NCI-H1930 (cell line): ENCODE measurements around the gene TPM1.

Source experiments
- DNase-seq, 2 experiments: peaks; one replicate each; lab custom pipeline; 2025; lab: John Stamatoyannopoulos, UW

The TPM1 gene

DNA sequence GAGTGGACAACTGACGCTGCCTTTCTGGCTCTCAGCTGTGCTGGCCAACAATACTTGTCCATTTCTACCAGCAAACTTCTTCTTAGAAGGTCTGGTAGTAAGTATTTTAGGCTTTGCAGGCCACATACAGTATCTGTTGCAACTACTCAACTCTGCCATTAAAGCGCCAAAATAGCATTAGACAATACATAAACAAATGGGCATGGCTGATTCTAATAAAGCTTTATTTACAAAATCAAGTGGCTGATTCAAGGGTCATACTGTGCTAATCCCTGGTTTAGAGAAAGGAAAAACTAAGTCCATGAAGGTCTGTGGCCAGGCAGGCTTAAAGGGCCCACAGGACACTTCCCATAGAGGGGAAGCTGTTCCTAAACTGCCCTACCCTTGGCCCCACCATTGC is 26.3 kb upstream of the TPM1 start:
- no peak for DNase-seq

DNA sequence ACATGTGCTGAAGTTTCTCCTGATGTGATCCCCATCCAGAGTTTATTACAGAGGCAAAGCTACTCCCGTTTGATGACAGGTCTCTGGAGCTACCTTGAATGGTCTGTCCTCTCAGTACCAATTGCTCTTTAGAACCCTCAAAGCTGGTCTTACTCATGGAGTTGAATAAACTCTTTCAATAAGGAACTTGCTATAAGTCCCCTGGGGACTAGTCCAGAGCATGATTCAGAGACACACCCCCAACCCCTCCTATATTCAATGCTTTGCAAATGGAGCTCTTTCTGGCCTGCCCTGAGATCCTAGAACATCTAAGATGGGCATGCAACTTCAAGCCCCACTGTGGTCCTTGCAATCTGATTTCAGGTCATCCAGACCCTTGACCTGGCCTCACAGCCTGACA is 23.9 kb upstream of the TPM1 start:
- DNase-seq, result no peak

DNA sequence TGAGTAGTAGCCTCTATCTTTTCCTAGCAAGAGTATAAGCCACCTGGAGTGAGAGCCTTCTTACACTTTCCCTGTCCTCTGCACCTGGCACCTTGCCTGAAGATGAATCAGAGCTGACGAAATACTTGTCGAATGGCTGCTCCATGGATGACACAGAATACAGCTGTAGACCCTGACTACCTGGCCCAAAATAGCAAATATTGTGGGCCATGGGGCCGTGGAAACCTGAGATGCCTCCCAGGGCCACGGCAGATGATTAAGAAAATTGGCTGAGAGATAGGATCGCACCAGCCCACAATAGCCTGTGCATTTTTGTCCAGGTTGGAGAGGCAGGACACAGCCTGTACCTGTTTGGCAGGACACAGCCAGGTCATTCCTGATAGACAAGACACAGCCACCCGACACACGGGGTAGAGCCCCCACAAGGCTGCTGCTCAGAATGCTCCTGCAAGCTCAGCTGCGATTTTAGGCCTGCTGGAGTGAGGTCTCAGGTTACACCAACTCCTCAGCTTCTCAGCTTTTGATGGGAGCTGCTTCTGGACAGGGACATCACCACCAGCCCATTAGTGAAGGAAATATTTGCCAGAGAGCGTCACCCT is 22.9 kb upstream of the TPM1 start:
- DNase-seq, result no peak

DNA sequence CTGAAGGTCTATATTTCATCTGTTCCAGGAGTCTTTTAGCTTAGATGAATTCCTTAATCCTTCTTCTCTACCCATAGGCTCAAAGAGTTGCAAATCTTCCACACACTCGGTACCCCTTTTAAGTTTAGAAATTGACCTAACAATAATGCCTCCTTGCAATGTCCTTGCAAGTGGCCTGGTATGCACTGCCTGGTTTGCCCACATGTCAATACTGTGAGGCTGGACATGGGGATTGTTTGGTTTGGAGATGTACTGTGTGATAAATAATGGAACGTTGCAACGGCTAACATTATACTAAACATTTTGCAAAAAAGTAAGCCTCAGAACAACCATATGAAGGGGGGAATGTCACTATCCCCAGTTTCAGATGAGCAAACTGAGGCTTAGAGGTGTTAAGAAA is 22.4 kb upstream of the TPM1 start:
- DNase-seq, result no peak

DNA sequence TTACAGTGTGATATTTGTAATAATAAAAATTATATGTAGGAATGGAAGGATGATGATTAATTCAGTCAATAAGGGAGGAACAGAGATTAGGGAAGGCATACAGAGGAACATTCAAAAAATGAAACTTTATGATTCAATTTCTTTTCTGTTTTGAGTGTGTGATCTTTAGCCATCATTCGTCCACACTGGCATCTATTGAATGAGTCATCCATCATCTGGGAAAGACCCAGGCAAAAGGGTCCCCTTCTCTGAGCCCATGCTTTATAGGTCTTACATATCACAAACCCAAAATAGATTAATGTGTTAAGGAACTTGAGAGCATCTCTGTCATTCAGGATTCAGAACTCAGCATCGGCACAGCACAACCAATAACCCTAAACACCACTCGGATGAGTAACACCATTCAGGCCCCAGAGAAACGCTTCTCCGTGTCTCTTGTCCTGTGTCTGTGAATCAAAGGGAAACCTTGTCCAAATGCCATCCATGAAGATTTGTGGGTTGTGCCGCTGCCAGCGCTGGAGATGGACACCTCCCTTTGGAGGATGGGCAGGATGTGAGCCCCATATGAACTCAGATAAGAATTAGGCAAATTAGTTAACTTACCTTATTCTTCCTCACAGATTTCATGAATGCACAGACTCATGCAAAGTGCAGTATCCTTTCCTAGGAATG is 21.7 kb upstream of the TPM1 start:
- no peak for DNase-seq

DNA sequence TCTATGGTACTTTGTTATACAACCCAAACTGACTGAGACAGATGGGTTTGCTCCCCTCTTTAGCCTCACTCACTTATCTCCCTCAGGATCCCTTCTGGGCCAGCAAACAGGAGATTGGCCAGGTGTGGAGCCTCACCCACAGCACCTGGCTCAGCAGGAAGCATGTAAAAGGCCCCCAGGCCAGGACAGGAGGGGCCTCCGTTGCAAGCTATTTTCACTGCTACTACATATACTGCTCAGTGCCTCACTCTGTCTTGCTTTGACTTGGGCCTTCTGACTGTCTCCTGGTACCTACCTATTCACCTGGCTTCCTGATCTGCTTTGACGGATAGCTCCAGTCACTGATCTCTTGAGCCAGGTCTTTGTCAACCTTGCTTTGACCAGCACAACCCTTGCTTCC is 20.4 kb upstream of the TPM1 start:
- no peak for DNase-seq

DNA sequence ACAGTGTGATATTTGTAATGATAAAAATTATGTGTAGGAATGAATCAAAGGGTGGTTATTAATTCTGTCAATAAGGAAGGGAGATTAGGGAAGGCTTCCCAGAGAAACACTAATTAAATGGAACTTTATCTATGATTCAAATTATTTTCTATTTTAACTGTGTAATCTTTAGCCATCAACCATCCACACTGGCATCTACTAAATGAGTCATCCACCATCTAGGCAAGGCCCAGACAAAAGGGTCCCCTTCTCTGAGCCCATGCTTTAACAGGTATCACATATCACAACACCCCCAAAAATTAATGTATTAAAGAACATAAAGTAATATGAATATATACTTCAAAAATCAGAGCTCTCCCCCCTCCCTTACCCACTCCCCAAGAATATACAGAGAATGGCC is 19.9 kb upstream of the TPM1 start:
- no peak for DNase-seq

DNA sequence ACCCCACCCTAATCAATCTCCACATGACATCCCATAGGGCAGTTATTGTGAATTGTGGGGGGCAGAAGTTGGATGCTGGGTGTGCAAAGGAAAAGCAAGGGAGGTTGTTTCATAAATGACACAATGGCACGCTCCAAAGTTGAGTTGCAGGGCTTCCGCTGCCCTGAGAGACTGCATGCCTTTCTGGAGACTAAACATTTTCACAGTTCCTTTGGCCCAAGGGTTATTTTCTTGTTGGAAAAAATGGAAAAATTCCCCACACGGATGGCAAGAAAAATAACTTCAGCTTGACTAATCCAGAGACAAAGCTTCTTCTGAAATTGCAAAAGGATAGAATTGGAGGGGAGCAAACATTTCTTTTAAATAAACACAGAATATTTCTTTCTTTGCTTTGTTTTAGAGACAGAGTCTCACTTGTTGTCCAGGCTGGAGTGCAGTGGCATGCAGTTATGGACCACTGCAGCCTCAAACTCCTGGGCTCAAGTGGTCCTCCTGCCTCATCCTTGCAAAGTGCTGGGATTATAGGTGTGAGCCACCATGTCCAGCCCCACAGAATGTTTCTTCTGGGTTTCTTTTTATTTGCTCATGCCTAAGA is 19.1 kb upstream of the TPM1 start:
- no peak for DNase-seq

DNA sequence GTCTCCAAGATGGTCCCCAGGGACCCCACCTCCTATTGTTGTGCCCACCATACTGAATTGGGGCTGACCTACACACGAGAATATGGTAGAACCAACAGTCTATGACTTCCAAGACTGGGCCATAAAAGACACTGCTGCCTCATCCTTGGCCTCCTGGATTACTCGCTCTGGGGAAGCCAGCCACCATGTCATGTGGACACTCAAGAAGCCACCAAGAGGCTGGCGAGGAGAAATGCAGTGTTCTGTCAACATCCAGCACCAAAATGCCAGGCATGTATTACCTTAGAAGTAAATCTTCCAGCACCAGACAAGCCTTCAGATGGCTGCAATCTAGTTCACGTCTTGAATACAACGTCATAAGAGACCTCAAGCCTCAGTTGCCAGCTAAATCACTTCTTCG is 17.1 kb upstream of the TPM1 start:
- no peak for DNase-seq

DNA sequence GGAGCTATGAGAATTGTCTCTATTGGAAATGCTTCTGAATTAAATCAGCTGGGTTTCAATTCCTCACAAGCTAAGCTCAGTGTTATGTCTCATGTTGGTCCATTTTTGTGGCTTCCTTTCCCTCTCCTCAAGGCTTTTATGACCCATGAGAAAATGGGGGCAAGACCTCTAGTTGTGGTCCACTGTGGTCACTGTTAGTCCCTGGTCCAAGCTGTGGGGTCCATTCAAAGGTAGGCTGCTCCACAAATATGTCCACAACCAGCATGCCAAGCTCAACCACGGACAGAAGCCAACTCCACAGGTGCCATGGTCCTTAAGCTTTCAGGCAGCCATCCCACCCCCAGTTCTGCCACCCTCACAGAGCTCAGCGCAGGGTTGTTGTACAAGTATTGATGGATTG is 14.9 kb upstream of the TPM1 start:
- no peak for DNase-seq

DNA sequence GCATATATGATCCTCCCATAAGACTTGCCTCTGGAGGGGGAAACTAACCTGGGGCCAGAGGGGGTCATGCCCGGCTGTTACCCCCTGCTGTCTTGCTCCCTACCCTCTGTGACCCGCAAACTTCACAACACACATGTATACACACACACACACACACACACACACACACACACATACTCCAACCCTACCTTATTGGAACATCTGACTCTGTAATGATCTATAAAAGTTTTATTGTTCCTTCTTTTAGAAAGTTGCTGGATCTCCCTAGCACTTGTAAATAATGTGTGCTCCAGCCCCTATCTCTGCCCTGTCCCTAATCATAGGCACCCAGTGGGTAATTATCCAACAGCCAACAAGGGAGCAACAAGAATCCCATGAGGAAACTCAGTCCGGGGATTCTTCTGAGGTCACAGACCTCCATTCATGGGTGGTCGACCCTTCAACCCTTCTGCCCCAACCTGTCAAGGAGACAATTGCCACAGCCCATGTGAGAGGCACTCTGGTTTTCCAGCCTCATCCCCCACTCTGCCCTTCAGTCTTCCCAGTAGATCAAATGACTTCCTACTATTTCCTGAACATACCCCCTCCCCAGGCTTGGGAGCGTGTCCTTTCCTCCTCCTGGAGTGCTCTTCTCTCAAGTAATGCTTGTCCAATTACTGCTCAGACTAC is 14.0 kb upstream of the TPM1 start:
- no peak for DNase-seq

DNA sequence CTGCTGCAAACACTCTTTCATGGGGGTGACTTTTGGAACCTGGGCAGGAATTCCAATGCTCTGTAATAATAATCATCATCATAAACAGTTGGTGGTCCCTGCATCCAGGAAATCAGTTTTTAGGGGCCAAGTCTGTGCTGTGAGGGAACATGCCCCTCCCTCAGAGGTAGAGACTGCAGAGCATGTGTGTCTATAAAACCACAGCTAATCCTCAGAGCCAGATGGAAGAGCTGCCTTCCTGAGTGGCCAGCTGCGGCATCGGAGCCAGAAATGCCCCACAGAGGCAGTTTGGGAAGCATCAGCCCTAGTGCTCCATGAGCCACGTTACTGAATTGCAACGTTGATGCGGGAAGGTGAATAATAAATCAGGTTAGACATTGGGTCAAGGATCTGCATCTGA is 12.9 kb upstream of the TPM1 start:
- no peak for DNase-seq

DNA sequence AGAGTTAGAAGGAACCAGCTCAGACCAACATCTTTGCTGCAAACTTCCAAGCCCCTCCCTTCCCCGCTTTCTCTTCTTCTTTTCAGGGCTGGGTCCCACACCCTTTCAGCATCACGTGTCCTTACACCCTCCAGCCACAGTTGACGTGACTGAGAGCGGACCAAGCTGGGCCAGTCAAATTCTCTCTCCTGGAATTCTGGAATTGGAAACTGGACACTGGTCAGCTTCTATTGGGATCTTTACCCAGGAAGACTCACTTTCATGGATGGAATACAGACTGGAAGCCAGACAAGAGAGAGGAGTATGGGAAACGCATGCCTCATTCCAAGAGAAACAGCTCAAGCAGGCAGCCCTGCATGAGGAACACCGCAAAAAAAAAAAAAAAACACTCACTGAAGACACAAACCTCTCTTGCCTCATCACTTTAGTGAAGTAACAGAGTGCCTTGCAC is 12.4 kb upstream of the TPM1 start:
- DNase-seq, result no peak

DNA sequence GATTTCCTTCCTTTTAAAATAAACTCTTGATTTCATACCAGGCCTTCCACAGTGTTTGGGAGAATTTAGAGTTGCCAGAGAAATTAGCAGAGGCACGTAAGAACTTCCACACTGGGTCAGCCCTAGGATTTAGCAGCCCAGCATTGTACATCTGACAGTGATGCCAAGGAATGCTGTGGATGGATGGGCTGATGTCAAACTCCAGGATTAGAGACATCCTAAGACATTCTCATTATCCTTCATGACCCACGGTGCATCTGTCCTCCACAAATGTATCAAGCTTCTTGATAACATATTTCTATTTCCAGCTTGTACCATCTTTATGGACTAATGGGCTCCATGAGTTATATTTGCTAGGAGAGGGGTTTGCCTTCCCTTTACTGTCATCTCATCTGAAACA is 8.0 kb upstream of the TPM1 start:
- DNase-seq, result no peak

DNA sequence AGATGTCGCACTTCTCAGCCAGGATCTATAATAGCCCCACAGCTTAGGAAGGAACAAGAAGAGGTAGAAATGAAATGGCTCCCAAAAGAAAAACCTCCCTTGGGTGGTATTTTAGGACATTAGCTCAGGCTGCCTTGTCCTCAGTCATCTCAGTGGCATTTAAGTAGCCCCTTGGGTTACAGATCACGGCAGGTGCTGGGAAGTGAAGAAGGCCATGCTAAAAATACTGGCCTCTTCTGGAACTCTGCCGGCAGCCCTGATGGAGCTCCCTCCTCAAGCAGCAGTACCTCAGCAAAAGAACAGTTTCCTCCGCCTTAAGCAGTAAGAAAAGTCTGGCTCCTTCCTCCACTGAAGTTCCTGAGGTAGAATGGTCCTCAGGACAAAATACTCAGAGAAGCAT is 7.3 kb upstream of the TPM1 start:
- no peak for DNase-seq

DNA sequence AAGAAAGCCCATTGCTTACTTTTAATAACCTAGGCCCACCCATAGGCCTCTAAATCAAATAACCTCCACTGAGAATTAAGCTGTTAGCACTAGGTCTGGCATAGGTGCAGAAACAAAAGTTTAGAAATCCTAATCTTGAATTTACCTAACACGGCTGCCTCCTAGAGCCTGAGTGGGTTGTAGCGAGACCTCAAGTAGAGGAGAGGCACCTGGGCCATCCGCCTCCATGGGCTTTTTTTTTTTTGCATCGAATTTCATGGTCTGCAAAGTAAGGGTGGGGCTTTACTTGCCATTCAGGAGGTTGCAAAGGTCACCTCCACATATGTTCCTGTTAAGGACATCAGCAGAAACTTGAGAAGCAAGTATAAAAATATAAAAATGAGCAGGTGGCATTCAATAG is 6.6 kb upstream of the TPM1 start:
- no peak for DNase-seq

DNA sequence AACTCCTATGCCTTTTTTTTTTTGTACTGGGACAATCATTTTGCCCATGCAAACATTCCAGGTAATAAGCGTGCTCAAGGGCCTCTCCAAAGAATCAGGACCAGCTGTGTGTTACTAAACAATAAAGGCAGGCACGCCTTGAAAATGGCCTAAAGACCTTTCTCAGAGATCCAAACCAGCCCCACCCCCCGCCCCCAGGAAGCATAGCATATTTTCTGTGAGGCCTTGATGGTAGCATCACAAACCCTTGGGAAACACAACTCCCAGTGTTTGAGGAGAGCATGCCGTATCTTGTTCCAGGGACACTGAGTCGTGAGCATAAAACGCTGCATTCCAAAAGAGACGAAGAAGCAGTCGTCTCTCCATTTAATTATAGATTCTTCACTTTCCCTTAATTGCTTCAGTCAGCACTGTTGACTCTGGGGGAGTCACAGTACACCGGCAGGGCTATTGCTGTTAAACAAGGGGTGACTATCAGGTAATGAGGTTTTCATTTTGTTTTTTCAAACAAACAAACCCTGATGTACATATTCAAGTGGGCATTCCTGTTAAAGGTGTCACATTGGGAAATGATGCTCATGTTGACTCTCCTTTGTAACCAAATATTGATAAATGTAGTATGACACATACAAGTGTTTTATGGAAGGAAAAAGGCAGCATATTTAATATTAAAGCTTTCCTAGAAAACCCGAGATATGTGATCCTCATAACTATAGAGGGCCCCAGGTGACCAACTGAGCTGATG is 4.4 kb upstream of the TPM1 start:
- no peak for DNase-seq

DNA sequence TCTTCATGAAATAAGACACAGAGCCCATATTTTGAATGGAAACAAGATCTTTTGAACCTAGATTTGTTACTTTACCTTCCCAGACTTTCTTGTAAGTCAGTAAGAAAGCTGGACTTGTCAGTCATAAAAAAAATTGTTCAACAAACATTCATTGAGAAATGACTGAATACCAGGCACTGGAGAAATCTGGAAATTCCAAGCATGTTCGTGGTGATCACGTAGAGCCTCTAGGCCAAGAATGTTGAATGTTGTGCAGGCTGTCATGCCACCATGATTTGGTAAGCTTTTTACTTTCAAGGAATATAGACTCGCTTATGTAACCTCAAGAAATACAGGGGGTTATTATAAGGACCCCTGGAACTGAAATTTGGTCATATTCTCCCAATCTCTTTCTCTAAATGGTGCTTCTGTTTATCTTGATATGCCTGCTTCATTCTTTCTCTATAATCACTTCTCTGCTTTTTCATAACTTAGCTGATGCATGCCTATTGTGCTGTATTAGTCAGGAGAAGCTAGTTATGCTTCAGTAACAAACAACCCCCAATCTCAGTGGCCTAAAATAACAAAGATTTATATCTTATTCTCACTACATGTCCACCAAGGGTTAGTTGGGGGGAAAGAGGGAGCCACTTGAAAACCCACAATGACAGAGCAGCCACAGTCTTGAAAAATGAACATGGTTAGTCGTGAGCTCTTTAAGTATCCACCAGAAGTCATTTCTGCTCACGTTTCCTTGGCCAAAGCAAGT is 3.4 kb upstream of the TPM1 start:
- no peak for DNase-seq

DNA sequence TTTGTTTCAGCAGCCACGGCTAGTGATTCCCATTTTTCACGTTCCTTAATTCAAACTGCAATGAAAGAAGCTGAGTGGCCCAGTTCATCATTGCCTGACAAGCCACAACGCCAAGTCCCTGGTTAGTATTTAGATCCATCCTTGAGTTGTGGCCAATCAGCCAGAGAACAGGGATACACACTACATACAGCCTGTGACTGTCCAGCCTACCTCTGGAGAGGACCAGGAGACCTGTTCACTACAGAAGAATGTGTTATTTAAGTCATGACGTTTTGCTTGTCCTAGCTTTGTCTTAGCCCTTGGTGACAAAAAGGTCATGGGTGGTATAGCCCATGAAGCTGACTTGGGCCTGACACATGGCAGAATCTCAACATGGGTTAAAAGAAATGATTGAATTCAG is 2.7 kb upstream of the TPM1 start:
- no peak for DNase-seq

DNA sequence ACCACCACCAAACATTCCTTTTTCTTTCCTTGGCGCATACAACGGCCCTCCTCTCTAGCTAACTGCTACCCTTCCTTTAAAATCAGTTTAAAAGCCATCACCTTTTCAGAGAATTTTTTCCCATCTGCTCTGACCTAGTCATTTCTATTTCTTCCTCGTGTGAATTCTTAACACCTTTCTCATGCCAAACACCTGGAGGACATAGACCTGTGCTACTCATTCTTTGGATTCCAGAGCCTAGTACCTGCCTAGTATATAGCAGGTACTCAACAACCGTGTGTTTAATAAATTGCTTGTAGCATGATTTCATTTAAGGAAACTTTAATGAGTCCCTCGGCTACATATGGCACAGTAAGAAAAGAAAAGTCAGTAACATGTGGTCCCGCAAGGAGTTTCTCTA is 2.0 kb upstream of the TPM1 start:
- no peak for DNase-seq

DNA sequence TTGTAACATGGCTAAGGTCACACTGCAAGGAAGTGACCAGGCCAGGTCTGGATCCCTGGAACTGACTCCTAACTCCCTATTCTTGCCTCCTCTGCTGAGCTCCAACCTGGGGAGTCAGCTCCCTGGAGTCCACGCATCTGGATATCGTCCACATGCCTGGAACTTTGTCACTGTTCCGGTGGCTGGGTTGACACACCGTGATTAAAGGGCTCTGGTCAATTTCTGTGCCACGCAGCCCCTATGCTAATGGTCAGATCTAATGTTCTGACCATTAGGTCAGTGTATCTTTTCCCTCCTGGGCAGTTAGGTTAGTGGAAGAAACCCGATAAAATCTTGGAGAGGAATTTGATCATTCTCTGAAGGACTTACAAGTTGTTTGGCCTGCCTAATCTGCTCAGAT is 1.6 kb upstream of the TPM1 start:
- no peak for DNase-seq

DNA sequence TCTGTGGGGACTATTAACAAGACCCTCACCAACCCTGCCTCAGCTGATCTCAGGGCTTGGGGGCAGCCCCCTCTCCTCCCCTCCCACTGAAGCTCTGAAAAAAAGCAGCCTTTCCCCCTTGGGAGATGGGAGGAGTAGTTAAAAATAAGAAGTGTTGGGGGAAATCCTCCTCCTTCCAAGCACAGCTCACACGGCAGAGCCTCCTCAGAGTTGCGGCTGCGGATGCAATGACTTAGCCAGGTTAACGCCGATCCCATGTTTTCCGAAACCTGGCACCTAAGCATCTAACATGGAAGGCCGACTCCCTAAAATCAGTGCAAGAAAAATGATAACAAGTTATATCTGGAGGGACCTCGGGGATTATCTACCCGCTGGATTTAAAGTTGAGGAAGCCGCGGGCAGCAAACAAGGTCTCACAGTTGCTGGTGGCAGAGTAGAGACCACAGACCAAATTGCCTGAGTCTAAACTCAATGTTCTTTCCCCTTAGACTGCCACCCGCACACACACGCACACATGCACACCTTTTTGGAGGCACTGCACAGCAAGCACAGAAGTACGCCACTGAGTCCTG is 1.1 kb upstream of the TPM1 start:
- no peak for DNase-seq
